Left ventricle myocardium inferior (tissue), 1 donor: ENCODE measurements around the gene NT5DC1. TPM values are rescaled to one million over a fixed set of nuclear protein-coding genes. Genes with fewer than 3 reads are reported as not detected.

Experiments used
- DNase-seq: peaks from one replicate; pipeline ENCODE4 v3.0.0-alpha.2; 2020
- H3K27ac ChIP-seq: fragments of 200-600 bp; replicated peaks from 2 replicates; pipeline ENCODE4 v1.8.0; 2021
- H3K27me3 ChIP-seq: fragments of 200-600 bp; 2 replicates; pipeline ENCODE4 v1.8.0; 2021; ENCODE audit warnings: low read depth
- H3K36me3 ChIP-seq: fragments of 200-600 bp; 2 replicates; pipeline ENCODE4 v1.8.0; 2021
- H3K4me1 ChIP-seq: fragments of 200-600 bp; 2 replicates; pipeline ENCODE4 v1.8.0; 2021
- H3K4me3 ChIP-seq: fragments of 200-600 bp; 2 replicates; pipeline ENCODE4 v1.8.0; 2021; ENCODE audit warnings: mild to moderate bottlenecking, moderate library complexity
- H3K9me3 ChIP-seq: fragments of 200-600 bp; replicated peaks from 2 replicates; pipeline ENCODE4 v1.8.0; 2021
- intact Hi-C: fragments of 100-400 bp; cut with micrococcal nuclease; formaldehyde crosslinking; loops from one replicate; pipeline ENCODE4 v1.11.0; 2022
- total RNA-seq: library from RNA; stranded (reverse); fragmentation: NEBNext Ultra II Directional; extraction: Animal tissue kit (Norgen Biotek cat#: 25700); gene quantifications from one replicate; pipeline ENCODE4 v1.2.1, GENCODE V29; 2021
- TF ChIP-seq, protein P1 (sequence below): fragments of 200-600 bp; IDR thresholded peaks from 2 replicates; pipeline ENCODE4 v1.8.0; 2021; ENCODE audit warnings: antibody characterized with exemption, mild to moderate bottlenecking, borderline replicate concordance
- donor health status: DM: no; HTN: yes; CAD: no; lungs with severe emphysema.

NT5DC1 gene
- total RNA-seq, 1 donor from 2014 or later, result 64.3 TPM

DNA sequence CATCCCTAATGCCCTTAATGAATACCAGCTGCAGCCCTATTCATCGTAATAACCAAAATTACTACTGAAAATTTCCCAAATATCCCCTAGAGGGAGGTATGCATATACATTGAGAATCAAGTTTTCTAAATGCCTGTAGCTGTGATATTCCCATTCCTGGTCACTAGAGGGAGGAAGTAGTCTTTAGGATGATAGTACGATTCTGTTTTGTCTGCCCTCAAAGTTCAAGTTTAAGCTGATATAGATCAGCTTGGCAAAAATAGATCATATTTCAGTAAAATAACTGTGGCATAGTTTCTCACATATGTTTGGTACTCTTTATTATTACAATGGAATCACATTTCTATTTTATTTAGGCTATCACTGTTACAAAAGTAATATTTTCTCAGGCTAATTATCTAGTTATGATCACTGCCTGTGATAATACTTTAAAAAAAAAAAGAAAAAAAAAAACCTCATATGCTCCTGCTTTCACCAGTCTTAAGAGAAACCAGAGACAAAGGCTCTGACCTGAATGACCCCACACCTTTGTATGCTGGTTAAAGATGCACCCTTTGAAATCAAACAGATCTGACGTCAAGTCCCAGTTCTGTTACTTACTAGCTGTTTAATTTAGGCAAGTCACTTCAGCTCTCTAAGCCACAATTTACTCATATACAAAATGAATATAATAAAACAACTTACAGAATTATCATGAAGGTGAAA is 168.1 kb downstream of the NT5DC1 start:
- no peak for DNase-seq
- intact Hi-C loops, result no loop called here
- TF ChIP-seq, protein P1, sequence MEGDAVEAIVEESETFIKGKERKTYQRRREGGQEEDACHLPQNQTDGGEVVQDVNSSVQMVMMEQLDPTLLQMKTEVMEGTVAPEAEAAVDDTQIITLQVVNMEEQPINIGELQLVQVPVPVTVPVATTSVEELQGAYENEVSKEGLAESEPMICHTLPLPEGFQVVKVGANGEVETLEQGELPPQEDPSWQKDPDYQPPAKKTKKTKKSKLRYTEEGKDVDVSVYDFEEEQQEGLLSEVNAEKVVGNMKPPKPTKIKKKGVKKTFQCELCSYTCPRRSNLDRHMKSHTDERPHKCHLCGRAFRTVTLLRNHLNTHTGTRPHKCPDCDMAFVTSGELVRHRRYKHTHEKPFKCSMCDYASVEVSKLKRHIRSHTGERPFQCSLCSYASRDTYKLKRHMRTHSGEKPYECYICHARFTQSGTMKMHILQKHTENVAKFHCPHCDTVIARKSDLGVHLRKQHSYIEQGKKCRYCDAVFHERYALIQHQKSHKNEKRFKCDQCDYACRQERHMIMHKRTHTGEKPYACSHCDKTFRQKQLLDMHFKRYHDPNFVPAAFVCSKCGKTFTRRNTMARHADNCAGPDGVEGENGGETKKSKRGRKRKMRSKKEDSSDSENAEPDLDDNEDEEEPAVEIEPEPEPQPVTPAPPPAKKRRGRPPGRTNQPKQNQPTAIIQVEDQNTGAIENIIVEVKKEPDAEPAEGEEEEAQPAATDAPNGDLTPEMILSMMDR, result peak; percentile 80
- Histone ChIP-seq H3K4me1 (peaks cover 32% of the 10 kb centered on the region), H3K27ac (no peak overlapping the region), H3K27me3 (no peaks in the 10 kb centered on the region), H3K4me3 (no peak overlapping the region), H3K36me3 (peaks cover 14% of the 10 kb centered on the region), H3K9me3 (peaks cover 3% of the 10 kb centered on the region)

DNA sequence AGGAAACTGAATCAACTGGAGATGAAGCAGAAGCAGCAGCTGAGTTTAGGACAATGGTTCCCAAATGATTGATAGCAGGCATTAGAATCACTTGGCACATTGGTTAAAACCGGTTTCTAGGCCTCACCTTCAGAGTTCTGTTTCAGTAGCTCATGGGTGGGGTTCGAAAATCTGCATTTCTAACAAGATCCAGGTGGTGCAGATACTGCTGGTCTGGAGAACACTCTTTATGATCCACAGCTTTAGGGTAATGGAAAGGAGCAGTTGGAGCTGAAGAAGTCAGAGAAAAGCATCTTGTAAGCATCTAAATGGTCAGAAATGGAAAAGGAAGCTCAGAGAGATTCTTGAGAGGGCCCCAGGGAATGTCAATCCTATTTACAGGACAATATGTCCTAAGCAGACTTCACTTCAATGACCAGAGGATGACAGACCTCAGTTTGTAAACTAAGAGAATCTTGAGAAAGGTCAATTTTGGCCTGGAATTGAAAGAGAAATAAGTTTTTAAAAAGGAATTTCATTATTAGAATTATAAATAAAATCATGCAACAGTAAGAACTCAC is 170.6 kb downstream of the NT5DC1 start:
- H3K27ac ChIP-seq, result peak overlapping the region; percentile 43

DNA sequence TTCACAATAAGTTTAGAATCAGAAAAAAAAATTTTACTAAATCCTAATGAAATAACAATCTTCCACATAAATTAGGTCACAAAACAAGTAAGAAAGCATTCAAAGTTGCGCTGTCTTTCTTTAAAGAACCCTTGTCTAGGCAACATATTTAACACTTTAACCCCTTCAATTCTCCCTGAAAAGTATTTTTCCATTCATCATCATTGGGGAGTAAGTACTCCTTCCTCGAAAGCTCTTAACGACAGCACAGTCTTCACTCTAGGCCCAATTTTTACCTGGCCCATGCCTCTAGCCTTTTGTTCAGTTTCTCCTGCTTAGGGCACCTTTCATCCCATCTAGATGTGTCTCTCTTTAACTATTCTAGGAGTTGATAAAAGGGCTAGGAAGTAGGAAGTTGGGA is 176.5 kb downstream of the NT5DC1 start:
- intact Hi-C loops, result no loop called here
- peaks cover 24% of the 10 kb centered on the region for H3K36me3 ChIP-seq
- DNase-seq, result no peak
- H3K4me1 ChIP-seq, result peaks cover 79% of the 10 kb centered on the region
- H3K4me3 ChIP-seq, result peak overlapping the region; percentile 85
- no peaks in the 10 kb centered on the region for H3K27me3 ChIP-seq
- H3K9me3 ChIP-seq, result no peaks in the 10 kb centered on the region
- TF ChIP-seq, protein P1, result no peak
- peak overlapping the region; percentile 96 for H3K27ac ChIP-seq

More for the DNA sequence above, 170.6 kb downstream of the NT5DC1 start:
- no peak for DNase-seq
- Histone ChIP-seq H3K36me3 (peaks cover 16% of the 10 kb centered on the region), H3K4me1 (peaks cover 42% of the 10 kb centered on the region), H3K9me3 (no peaks in the 10 kb centered on the region), H3K4me3 (no peak overlapping the region), H3K27me3 (no peaks in the 10 kb centered on the region)
- intact Hi-C loops, result no loop called here
- TF ChIP-seq, protein P1, result no peak

DNA sequence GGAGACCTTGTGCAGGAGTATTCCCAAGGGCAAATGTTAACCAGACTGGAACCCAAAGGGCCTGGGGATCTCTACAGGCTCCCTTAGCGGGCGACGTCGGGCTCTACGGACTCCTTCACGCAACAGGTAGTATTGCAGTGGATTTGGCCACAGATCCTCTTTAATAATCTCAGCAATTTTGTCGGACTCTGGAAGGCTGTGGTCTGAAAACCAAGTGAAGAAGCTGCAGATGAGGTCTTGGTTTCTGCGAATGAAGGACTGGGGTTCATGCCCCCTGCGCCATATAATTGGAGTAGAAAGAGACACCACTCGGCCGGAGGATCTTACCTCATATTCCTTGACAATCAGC is 177.8 kb downstream of the NT5DC1 start:
- TF ChIP-seq, protein P1, result no peak
- Histone ChIP-seq H3K27ac (peak overlapping the region; percentile 96), H3K27me3 (no peaks in the 10 kb centered on the region), H3K4me3 (peak overlapping the region; percentile 85), H3K36me3 (peaks cover 20% of the 10 kb centered on the region), H3K4me1 (peaks cover 74% of the 10 kb centered on the region), H3K9me3 (no peaks in the 10 kb centered on the region)
- intact Hi-C loops, result no loop called here
- DNase-seq, result no peak

DNA sequence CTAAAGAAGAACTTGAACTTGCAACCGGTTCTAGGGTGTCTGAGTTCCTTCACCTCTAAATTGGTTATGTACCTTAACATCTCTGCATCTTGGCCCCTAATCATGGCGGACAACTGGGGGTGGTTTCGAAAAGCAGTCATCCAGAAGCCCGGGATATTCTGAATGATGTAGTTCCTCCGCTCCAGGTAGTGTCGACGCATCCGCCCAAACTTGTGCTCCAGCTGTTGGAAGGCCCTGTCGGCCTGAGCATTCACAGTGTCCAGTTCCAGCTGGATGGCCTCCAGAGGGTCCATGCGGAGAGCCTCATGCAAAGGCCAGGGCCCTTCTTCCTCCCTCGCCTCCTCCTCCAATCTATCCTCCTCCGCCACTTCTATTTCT is 178.2 kb downstream of the NT5DC1 start:
- Histone ChIP-seq H3K27me3 (no peaks in the 10 kb centered on the region), H3K4me1 (peaks cover 73% of the 10 kb centered on the region), H3K36me3 (peaks cover 16% of the 10 kb centered on the region), H3K9me3 (no peaks in the 10 kb centered on the region), H3K4me3 (peak overlapping the region; percentile 85), H3K27ac (peak overlapping the region; percentile 96)
- intact Hi-C loops, result no loop called here
- peak; percentile 57 for DNase-seq
- TF ChIP-seq, protein P1, result no peak
